Activated B cell treated with CpG ODN at 0.5 μM for 24 hours (primary cell): Measurements from ENCODE around the gene TTC14. TPM values are rescaled to one million over a fixed set of nuclear protein-coding genes. Genes with fewer than 3 reads are reported as not detected.

Experiments used
- ATAC-seq: fragments of 200-7000 bp; cut with Tn5 transposase; one replicate; pipeline ENCODE4 v1.10.0; 2021; ENCODE audit warnings: low read depth, mild to moderate bottlenecking, moderate library complexity
- CTCF ChIA-PET: fragments of 350-600 bp; sonication (Branson Sonifier 250); formaldehyde crosslinking; loops from one replicate; lab custom pipeline; 2021; ENCODE audit warnings: antibody characterized with exemption; lab: Charles Lee
- POLR2A ChIA-PET: fragments of 350-600 bp; sonication (Branson Sonifier 250); formaldehyde crosslinking; loops from one replicate; lab custom pipeline; 2021; ENCODE audit warnings: antibody characterized with exemption; lab: Charles Lee
- DNase-seq: peaks from one replicate; pipeline ENCODE4 v3.0.0; 2022
- H3K27ac Mint-ChIP-seq: one replicate; pipeline ENCODE4 v1.8.0; 2020; ENCODE audit warnings: mixed read lengths
- H3K27me3 Mint-ChIP-seq: one replicate; pipeline ENCODE4 v1.8.0; 2021; ENCODE audit warnings: mixed read lengths
- H3K36me3 Mint-ChIP-seq: one replicate; pipeline ENCODE4 v1.8.0; 2021; ENCODE audit warnings: low read depth, mixed read lengths
- H3K4me1 Mint-ChIP-seq: one replicate; pipeline ENCODE4 v1.8.0; 2021; ENCODE audit warnings: mixed read lengths
- H3K4me3 Mint-ChIP-seq: one replicate; pipeline ENCODE4 v1.8.0; 2020; ENCODE audit warnings: mild to moderate bottlenecking, mixed read lengths
- H3K9me3 Mint-ChIP-seq: one replicate; pipeline ENCODE4 v1.8.0; 2020; ENCODE audit warnings: mixed read lengths
- intact Hi-C: fragments of 100-400 bp; cut with micrococcal nuclease; formaldehyde crosslinking; loops from one replicate; pipeline ENCODE4 v1.15.1; 2024
- total RNA-seq: library from RNA; stranded (reverse); gene quantifications from 2 replicates; pipeline ENCODE4 v1.2.3, GENCODE V29; 2022
- TF ChIP-seq, protein P1 (sequence below): fragments of 200-600 bp; IDR thresholded peaks from one replicate; pipeline ENCODE4 v1.8.0; 2022; ENCODE audit warnings: antibody characterized with exemption, mild to moderate bottlenecking

The TTC14 gene
- total RNA-seq, 1 donor from 2014 or later, result 82.2 TPM

DNA sequence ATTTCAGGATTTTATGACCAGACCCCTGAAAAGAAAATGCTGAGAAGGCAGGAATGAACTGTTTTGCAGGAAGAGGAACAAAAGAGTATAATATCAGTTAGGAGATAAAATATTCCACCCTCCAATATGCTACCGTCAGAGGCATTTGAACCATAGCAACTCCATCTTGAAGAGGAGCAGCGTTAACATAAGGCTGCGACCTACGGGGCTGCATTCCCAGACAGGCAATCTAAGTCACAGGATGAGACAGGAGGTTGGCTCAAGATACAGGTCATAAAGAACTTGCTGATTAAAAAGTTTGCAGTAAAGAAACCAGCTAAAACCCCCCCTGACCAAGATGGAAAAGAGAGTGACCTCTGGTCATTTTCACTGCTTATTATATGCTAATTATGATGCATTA, 54.4 kb downstream of the TTC14 start:
- H3K4me1 Mint-ChIP-seq, result no peaks in the 10 kb centered on the region
- ATAC-seq, result no peak
- POLR2A ChIA-PET, result no interaction called here
- H3K27ac Mint-ChIP-seq, result no peak overlapping the region
- no peaks in the 10 kb centered on the region for H3K9me3 Mint-ChIP-seq
- H3K36me3 Mint-ChIP-seq, result no peaks in the 10 kb centered on the region
- DNase-seq, result no peak
- TF ChIP-seq, protein P1, sequence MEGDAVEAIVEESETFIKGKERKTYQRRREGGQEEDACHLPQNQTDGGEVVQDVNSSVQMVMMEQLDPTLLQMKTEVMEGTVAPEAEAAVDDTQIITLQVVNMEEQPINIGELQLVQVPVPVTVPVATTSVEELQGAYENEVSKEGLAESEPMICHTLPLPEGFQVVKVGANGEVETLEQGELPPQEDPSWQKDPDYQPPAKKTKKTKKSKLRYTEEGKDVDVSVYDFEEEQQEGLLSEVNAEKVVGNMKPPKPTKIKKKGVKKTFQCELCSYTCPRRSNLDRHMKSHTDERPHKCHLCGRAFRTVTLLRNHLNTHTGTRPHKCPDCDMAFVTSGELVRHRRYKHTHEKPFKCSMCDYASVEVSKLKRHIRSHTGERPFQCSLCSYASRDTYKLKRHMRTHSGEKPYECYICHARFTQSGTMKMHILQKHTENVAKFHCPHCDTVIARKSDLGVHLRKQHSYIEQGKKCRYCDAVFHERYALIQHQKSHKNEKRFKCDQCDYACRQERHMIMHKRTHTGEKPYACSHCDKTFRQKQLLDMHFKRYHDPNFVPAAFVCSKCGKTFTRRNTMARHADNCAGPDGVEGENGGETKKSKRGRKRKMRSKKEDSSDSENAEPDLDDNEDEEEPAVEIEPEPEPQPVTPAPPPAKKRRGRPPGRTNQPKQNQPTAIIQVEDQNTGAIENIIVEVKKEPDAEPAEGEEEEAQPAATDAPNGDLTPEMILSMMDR, result no peak
- H3K4me3 Mint-ChIP-seq, result no peak overlapping the region
- intact Hi-C loops, result no loop called here
- CTCF ChIA-PET, result no interaction called here
- peaks cover 18% of the 10 kb centered on the region for H3K27me3 Mint-ChIP-seq

DNA sequence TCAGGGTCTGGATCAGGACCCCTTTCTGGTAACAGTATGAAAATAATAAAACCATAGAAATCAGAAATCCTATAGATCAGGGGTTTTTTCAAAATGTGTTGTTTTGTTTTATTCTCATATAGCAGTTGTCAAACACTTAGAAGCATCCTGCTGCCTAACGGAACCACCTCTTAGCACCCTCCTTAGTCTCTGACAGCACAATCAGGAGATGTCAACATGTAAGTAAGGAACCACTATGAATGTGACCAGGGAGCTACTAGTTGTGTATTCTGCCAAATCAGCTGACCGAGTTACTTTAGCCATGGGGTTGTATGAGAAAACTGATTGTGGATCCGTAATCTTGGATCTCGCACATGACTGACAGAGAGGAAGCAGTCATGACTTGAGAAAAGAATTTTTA, 55.1 kb downstream of the TTC14 start:
- POLR2A ChIA-PET, result no interaction called here
- H3K27me3 Mint-ChIP-seq, result peaks cover 18% of the 10 kb centered on the region
- CTCF ChIA-PET, result no interaction called here
- TF ChIP-seq, protein P1, result no peak
- no peaks in the 10 kb centered on the region for H3K4me1 Mint-ChIP-seq
- H3K9me3 Mint-ChIP-seq, result no peaks in the 10 kb centered on the region
- DNase-seq (no peak), ATAC-seq (no peak)
- no peak overlapping the region for H3K4me3 Mint-ChIP-seq
- H3K36me3 Mint-ChIP-seq, result no peaks in the 10 kb centered on the region
- intact Hi-C loops, result no loop called here
- no peak overlapping the region for H3K27ac Mint-ChIP-seq

Other genes starting within 250 kb of the TTC14 start
- gene CCDC39, start 77.3 kb downstream of the TTC14 start, total RNA-seq, result not detected in 2 replicates